H9 (cell line): ENCODE measurements around the gene NADK. TPM values are rescaled to one million over a fixed set of nuclear protein-coding genes. Genes with fewer than 3 reads are reported as not detected.
A peak's percentile ranks its signal among the peaks of the same experiment; 100 is the strongest.

Experiments used
- DNase-seq: peaks from one replicate; pipeline ENCODE4 v3.0.0-alpha.2; 2017
- H2AFZ ChIP-seq: one replicate; pipeline ENCODE4 v1.6.1; 2013; ENCODE audit warnings: mild to moderate bottlenecking, low read length, control low read depth, moderate library complexity
- H2AK5ac ChIP-seq: 2 replicates; pipeline ENCODE4 v1.6.1; 2013; ENCODE audit warnings: low read length, control low read depth, mixed read lengths; ENCODE audit not compliant: insufficient read length
- H2BK120ac ChIP-seq: one replicate; pipeline ENCODE4 v1.6.1; 2013; ENCODE audit warnings: low read depth, mild to moderate bottlenecking, low read length, control low read depth, inconsistent platforms; ENCODE audit not compliant: poor library complexity, severe bottlenecking
- H2BK12ac ChIP-seq: 2 replicates; pipeline ENCODE4 v1.6.1; 2013; ENCODE audit warnings: low read length, control low read depth, mixed read lengths, low read depth; ENCODE audit not compliant: insufficient read length
- H2BK15ac ChIP-seq: 2 replicates; pipeline ENCODE4 v1.6.1; 2013; ENCODE audit warnings: low read depth, low read length, control low read depth
- H2BK20ac ChIP-seq: one replicate; pipeline ENCODE4 v1.6.1; 2013; ENCODE audit warnings: low read depth, mild to moderate bottlenecking, low read length, control low read depth, inconsistent platforms; ENCODE audit not compliant: poor library complexity, severe bottlenecking
- H2BK5ac ChIP-seq: 2 replicates; pipeline ENCODE4 v1.6.1; 2013; ENCODE audit warnings: low read length, control low read depth, mixed read lengths; ENCODE audit not compliant: insufficient read length
- H3K14ac ChIP-seq: 2 replicates; pipeline ENCODE4 v1.6.1; 2013; ENCODE audit warnings: low read length, control low read depth; ENCODE audit not compliant: insufficient read depth
- H3K18ac ChIP-seq: 2 replicates; pipeline ENCODE4 v1.6.1; 2013; ENCODE audit warnings: low read depth, mild to moderate bottlenecking, mixed read lengths, low read length, control low read depth; ENCODE audit not compliant: insufficient read length
- H3K23ac ChIP-seq: 2 replicates; pipeline ENCODE4 v1.6.1; 2013; ENCODE audit warnings: low read length, control low read depth, mixed read lengths, low read depth; ENCODE audit not compliant: insufficient read length
- H3K23me2 ChIP-seq: 2 replicates; pipeline ENCODE4 v1.6.1; 2013; ENCODE audit warnings: low read depth, mild to moderate bottlenecking, mixed read lengths, low read length, control low read depth; ENCODE audit not compliant: insufficient read length, poor library complexity, severe bottlenecking
- H3K27ac ChIP-seq: 2 replicates; pipeline ENCODE4 v1.5.1; 2013; ENCODE audit warnings: low read length, control low read depth, mixed read lengths, low read depth; ENCODE audit not compliant: insufficient read length
- H3K27me3 ChIP-seq: 2 replicates; pipeline ENCODE4 v1.6.1; 2013; ENCODE audit warnings: low read length, control low read depth, inconsistent platforms; ENCODE audit not compliant: insufficient read depth
- H3K4ac ChIP-seq: 2 replicates; pipeline ENCODE4 v1.6.1; 2013; ENCODE audit warnings: low read depth, mild to moderate bottlenecking, control low read depth, inconsistent platforms, low read length, moderate library complexity
- H3K4me1 ChIP-seq: 2 replicates; pipeline ENCODE4 v1.6.1; 2013; ENCODE audit warnings: low read length, control low read depth, inconsistent platforms; ENCODE audit not compliant: insufficient read depth
- H3K4me2 ChIP-seq: 2 replicates; pipeline ENCODE4 v1.6.1; 2013; ENCODE audit warnings: low read length, control low read depth, mixed read lengths; ENCODE audit not compliant: insufficient read length, insufficient read depth
- H3K56ac ChIP-seq: 2 replicates; pipeline ENCODE4 v1.6.1; 2013; ENCODE audit warnings: low read depth, mild to moderate bottlenecking, mixed read lengths, low read length, control low read depth; ENCODE audit not compliant: insufficient read length
- H3K79me1 ChIP-seq: 2 replicates; pipeline ENCODE4 v1.6.1; 2013; ENCODE audit warnings: low read depth, mild to moderate bottlenecking, moderate library complexity, low read length, control low read depth, inconsistent platforms; ENCODE audit not compliant: insufficient read depth, poor library complexity, severe bottlenecking
- H3K79me2 ChIP-seq: 2 replicates; pipeline ENCODE4 v1.6.1; 2013; ENCODE audit warnings: low read length, control low read depth, inconsistent platforms; ENCODE audit not compliant: insufficient read depth
- H3K9ac ChIP-seq: 2 replicates; pipeline ENCODE4 v1.6.1; 2013; ENCODE audit warnings: low read length, control low read depth, mixed read lengths; ENCODE audit not compliant: insufficient read length; ENCODE audit errors: extremely low read depth
- H3K9me3 ChIP-seq: one replicate; pipeline ENCODE4 v1.6.1; 2013; ENCODE audit warnings: low read depth, low read length, inconsistent platforms; ENCODE audit not compliant: control insufficient read depth
- H3T11ph ChIP-seq: one replicate; pipeline ENCODE4 v1.6.1; 2013; ENCODE audit warnings: mild to moderate bottlenecking, low read length, control low read depth, inconsistent platforms
- H4K20me1 ChIP-seq: one replicate; pipeline ENCODE4 v1.6.1; 2013; ENCODE audit not compliant: control insufficient read depth, insufficient read length, insufficient read depth
- H4K5ac ChIP-seq: 2 replicates; pipeline ENCODE4 v1.6.1; 2013; ENCODE audit warnings: low read depth, mild to moderate bottlenecking, mixed read lengths, low read length, control low read depth; ENCODE audit not compliant: insufficient read length
- H4K8ac ChIP-seq: replicated peaks from 2 replicates; pipeline ENCODE4 v1.6.1; 2013; ENCODE audit warnings: low read length, control low read depth, mixed read lengths, low read depth; ENCODE audit not compliant: insufficient read length
- H4K91ac ChIP-seq: 2 replicates; pipeline ENCODE4 v1.6.1; 2013; ENCODE audit warnings: low read depth, mild to moderate bottlenecking, moderate library complexity, mixed read lengths, low read length, control low read depth; ENCODE audit not compliant: insufficient read length
- H3K27ac Mint-ChIP-seq, 3 experiments: 2 replicates in 2 of 3; 3 replicates in 1 of 3; pipeline ENCODE4 v1.8.0; 2020 to 2021; ENCODE audit warnings: mixed read lengths in 3 of 3, mild to moderate bottlenecking in 1 of 3, moderate library complexity in 1 of 3
- H3K27me3 Mint-ChIP-seq: 2 replicates; pipeline ENCODE4 v1.8.0; 2021; ENCODE audit warnings: low read depth, mild to moderate bottlenecking, moderate library complexity, mixed read lengths
- H3K36me3 Mint-ChIP-seq, 3 experiments: 2 replicates in 2 of 3; 3 replicates in 1 of 3; pipeline ENCODE4 v1.8.0; 2020 to 2021; ENCODE audit warnings: low read depth in 3 of 3, mixed read lengths in 3 of 3; ENCODE audit not compliant: insufficient read depth in 1 of 3
- H3K4me1 Mint-ChIP-seq, 2 experiments: 2 replicates each; pipeline ENCODE4 v1.8.0; 2020; ENCODE audit warnings: mixed read lengths in 2 of 2
- H3K4me3 Mint-ChIP-seq, 2 experiments: 2 replicates in 1 of 2; 3 replicates in 1 of 2; pipeline ENCODE4 v1.8.0; 2020 to 2021; ENCODE audit warnings: mild to moderate bottlenecking in 2 of 2, mixed read lengths in 2 of 2, moderate library complexity in 1 of 2
- H3K9me3 Mint-ChIP-seq, 2 experiments: 2 replicates in 1 of 2; 3 replicates in 1 of 2; pipeline ENCODE4 v1.8.0; 2020; ENCODE audit warnings: mild to moderate bottlenecking in 2 of 2, mixed read lengths in 2 of 2, moderate library complexity in 1 of 2
- CTCF ChIP-seq: fragments of 200-600 bp; sonication (generic); conservative IDR thresholded peaks from 3 replicates; pipeline ENCODE4 v1.8.0; 2021; ENCODE audit warnings: antibody characterized with exemption, mild to moderate bottlenecking
- WGBS: extraction: QIAGEN DNeasy Blood & Tissue Kit; methylation state at CpG from one replicate; pipeline ENCODE4 v1.1.7; 2013; ENCODE audit warnings: missing lambda C conversion rate, low lambda C conversion rate, mixed read lengths; ENCODE audit not compliant: insufficient read length; ENCODE audit errors: extremely low coverage; 5-methylcytosine and 5-hydroxymethylcytosine counted together
- total RNA-seq: library from RNA; stranded (reverse); gene quantifications from 2 replicates; pipeline ENCODE4 v1.2.1, GENCODE V29; 2021

NADK gene
- total RNA-seq, 1 experiment from 2014 or later: 105 TPM

DNA sequence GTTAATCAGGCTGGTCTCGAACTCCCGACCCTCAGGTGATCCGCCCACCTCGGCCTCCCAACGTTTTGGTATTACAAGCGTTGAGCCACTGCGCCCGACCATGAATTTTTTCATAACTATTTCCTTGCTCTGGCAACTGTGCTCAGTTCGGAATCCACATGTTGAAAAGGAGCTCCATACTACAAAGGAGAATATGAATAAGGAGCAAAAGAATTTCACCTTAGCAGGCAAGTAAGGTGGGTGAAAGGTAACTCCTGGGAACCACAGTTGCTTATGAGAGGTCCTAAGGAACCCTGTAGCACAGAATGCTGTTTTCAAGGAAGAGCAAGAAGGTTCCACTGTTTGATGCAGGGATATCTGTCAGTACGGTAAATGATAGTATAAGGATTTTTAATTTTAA is 29.9 kb upstream of the NADK start:
- Histone ChIP-seq H2BK15ac (no peak overlapping the region), H4K5ac (no peak overlapping the region), H4K8ac (no peak overlapping the region), H3K14ac (no peak overlapping the region), H2AK5ac (no peak overlapping the region), H3K27me3 (no peaks in the 10 kb centered on the region), H2BK120ac (no peak overlapping the region), H2BK20ac (no peak overlapping the region), H3T11ph (no peak overlapping the region), H3K4me2 (no peak overlapping the region), H4K20me1 (no peaks in the 10 kb centered on the region), H3K79me1 (no peaks in the 10 kb centered on the region), H3K27ac (no peak overlapping the region), H3K9ac (no peak overlapping the region), H3K56ac (no peak overlapping the region), H3K4ac (no peak overlapping the region), H2BK5ac (no peak overlapping the region), H3K4me1 (no peaks in the 10 kb centered on the region), H2BK12ac (no peak overlapping the region), H3K23me2 (no peaks in the 10 kb centered on the region), H4K91ac (no peak overlapping the region), H2AFZ (no peak overlapping the region), H3K23ac (no peak overlapping the region), H3K18ac (no peak overlapping the region), H3K79me2 (no peaks in the 10 kb centered on the region), H3K9me3 (no peaks in the 10 kb centered on the region)
- H3K4me1 Mint-ChIP-seq: no peaks in the 10 kb centered on the region
- no peak overlapping the region for H3K4me3 Mint-ChIP-seq
- H3K36me3 Mint-ChIP-seq: peaks cover 32 to 72% (median 48%) of the 10 kb centered on the region in 3 experiments; a peak in 6 of 7 replicates
- H3K9me3 Mint-ChIP-seq: no peaks in the 10 kb centered on the region
- TF ChIP-seq CTCF: no peak
- no peaks in the 10 kb centered on the region for H3K27me3 Mint-ChIP-seq
- no peak for DNase-seq
- WGBS: no CpG with 5 or more reads among the region's 10 CpGs
- peak overlapping the region in 1 of 3 experiments; percentile 69; a peak in 2 of 7 replicates for H3K27ac Mint-ChIP-seq
